Prostate gland (tissue), 2 donors: ENCODE data around the gene STX1A. TPM values are rescaled to one million over a fixed set of nuclear protein-coding genes. Genes with fewer than 3 reads are reported as not detected.

Source experiments
- DNase-seq: peaks from one replicate; pipeline ENCODE4 v3.0.0-alpha.2; 2019; ENCODE audit warnings: low spot score
- H3K27ac ChIP-seq, 2 donors: fragments of 200-600 bp; sonication (generic); 2 replicates each; pipeline ENCODE4 v1.5.1; 2017 to 2019
- H3K27me3 ChIP-seq: fragments of 200-600 bp; sonication (generic); replicated peaks from 2 replicates; pipeline ENCODE4 v1.5.1; 2019; ENCODE audit not compliant: insufficient read depth
- H3K36me3 ChIP-seq, 2 donors: fragments of 200-600 bp; sonication (generic); 1 replicate in 1 of 2; 2 replicates in 1 of 2; pipeline versions ENCODE4 v1.5.1 to v1.8.1; 2017 to 2019
- H3K4me1 ChIP-seq: fragments of 200-600 bp; sonication (generic); replicated peaks from 2 replicates; pipeline ENCODE4 v1.5.1; 2019
- H3K4me3 ChIP-seq, 2 donors: fragments of 200-600 bp; sonication (generic); 2 replicates each; pipeline ENCODE4 v1.5.1; 2017 to 2019
- H3K9me3 ChIP-seq: fragments of 200-600 bp; sonication (generic); 2 replicates; pipeline ENCODE4 v1.5.1; 2017
- POLR2A ChIP-seq: fragments of 450-650 bp; IDR thresholded peaks from one replicate; pipeline ENCODE4 v1.6.1; 2016; ENCODE audit warnings: antibody characterized with exemption, mild to moderate bottlenecking
- POLR2AphosphoS5 ChIP-seq: sonication (generic); formaldehyde crosslinking; IDR thresholded peaks from one replicate; pipeline ENCODE4 v1.6.1; 2017; ENCODE audit warnings: antibody characterized with exemption
- WGBS: methylation state at CpG from one replicate; pipeline ENCODE4 v1.1.5; 2018; 5-methylcytosine and 5-hydroxymethylcytosine counted together
- intact Hi-C: fragments of 100-400 bp; cut with DNase I; formaldehyde crosslinking; loops from one replicate; pipeline ENCODE4 v1.14.2; 2022
- total RNA-seq, 2 donors: library from RNA; depleted of rRNA; stranded (reverse); fragments of >200 nt; gene quantifications; one replicate each; pipeline ENCODE4 v1.1.0, GENCODE V29; 2016
- TF ChIP-seq, protein P1 (sequence below), 4 experiments: fragments of 200-600 bp in 2 of 4; fragments of 450-650 bp in 2 of 4; sonication (generic) in 2 of 4; IDR thresholded peaks; 1 replicate in 3 of 4; 2 replicates in 1 of 4; pipeline ENCODE4 v1.5.1; 2016 to 2019; ENCODE audit warnings: antibody characterized with exemption in 4 of 4, mild to moderate bottlenecking in 2 of 4, moderate library complexity in 2 of 4

Gene STX1A
- total RNA-seq, 2 donors from 2014 or later, result 6.8 to 15.3 TPM

DNA sequence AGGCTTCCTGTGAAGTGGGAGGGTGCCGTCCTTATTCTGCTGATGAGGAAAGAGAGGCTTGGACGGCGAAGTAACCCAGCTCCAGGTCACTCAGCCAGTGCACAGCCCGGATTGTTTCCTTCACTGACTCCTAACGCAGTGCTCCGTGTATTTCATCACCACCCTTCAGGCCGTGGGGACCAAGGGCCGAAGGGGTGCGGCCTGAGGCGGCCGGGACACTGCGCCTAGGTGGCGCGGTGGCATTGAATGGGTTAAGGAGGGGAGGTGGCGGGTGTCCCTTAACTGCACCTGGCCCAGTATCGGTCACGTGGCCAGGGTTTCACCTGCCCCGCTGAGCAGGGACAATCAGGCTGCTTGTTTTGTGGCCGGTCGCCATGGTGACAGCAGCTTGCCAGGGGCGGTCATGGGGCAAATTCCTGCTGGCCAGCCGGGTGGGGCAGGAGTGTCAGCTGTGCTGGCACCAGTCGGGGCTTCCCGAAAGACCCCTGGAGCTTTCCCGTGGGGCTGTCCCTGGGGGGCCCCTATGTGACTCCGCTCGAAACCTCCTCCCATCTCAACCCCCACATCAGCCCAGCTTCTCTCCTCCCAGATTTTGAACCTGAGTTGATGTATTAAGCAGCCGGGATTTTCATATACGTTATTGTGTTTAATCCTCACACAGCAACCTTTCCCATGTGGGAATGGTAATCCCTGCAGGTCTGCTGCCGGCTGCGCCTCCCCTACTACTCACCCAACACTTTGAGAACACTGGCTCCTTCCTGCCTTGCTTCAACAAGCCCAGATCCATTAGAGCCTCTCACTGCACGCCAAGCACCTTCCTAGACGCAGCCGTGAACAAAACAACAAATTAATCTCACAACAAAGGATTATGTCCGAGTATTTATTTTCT is 23.5 kb upstream of the STX1A start:
- no peak overlapping the region for H3K4me3 ChIP-seq
- H3K27me3 ChIP-seq, result no peaks in the 10 kb centered on the region
- no peaks in the 10 kb centered on the region for H3K36me3 ChIP-seq
- intact Hi-C loops, result loop anchor here (5.0 kb wide), 1 partner anchor 109 kb away; no protein-coding TSS in a partner anchor
- H3K9me3 ChIP-seq, result no peaks in the 10 kb centered on the region
- WGBS, result 23% methylated on average over 35 of the region's 35 CpGs
- TF ChIP-seq POLR2AphosphoS5 (peak; percentile 50), POLR2A (no peak)
- H3K27ac ChIP-seq, result peak overlapping the region; percentile 89 to 92
- DNase-seq, result peak; percentile 71
- peaks cover 14% of the 10 kb centered on the region for H3K4me1 ChIP-seq

DNA sequence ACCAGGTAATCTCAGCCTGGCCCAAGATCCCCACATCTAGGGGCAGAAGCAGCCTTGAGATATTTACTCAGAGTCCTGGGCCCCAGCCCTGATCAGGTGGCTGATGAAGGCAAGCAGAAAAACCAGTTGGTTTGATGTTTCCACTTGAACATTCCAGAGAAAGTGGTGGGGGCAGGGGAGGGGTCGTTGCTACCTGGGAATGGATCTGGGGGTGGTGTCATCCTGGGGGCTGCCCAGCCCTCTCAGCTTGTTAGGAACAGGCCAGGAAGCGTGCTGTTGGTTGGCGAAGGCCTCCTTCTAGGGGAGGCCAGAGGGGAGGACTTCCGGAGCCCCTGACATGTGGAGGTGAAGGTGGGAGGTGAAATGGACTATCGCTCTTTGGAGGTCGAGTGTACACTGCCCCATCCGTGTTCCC is 22.9 kb upstream of the STX1A start:
- TF ChIP-seq POLR2A (no peak), POLR2AphosphoS5 (peak; percentile 72)
- TF ChIP-seq, protein P1, sequence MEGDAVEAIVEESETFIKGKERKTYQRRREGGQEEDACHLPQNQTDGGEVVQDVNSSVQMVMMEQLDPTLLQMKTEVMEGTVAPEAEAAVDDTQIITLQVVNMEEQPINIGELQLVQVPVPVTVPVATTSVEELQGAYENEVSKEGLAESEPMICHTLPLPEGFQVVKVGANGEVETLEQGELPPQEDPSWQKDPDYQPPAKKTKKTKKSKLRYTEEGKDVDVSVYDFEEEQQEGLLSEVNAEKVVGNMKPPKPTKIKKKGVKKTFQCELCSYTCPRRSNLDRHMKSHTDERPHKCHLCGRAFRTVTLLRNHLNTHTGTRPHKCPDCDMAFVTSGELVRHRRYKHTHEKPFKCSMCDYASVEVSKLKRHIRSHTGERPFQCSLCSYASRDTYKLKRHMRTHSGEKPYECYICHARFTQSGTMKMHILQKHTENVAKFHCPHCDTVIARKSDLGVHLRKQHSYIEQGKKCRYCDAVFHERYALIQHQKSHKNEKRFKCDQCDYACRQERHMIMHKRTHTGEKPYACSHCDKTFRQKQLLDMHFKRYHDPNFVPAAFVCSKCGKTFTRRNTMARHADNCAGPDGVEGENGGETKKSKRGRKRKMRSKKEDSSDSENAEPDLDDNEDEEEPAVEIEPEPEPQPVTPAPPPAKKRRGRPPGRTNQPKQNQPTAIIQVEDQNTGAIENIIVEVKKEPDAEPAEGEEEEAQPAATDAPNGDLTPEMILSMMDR (IDR thresholded peaks at IDR 0.05), result peak in 1 of 4 experiments; percentile 12
- intact Hi-C loops, result loop anchor here (5.0 kb wide), 1 partner anchor 110 kb away; no protein-coding TSS in a partner anchor
- 67% methylated on average over 7 of the region's 7 CpGs for WGBS
- Histone ChIP-seq H3K4me1 (peaks cover 21% of the 10 kb centered on the region), H3K36me3 (no peaks in the 10 kb centered on the region), H3K4me3 (no peak overlapping the region), H3K27ac (peak overlapping the region; percentile 89 to 92), H3K27me3 (no peaks in the 10 kb centered on the region), H3K9me3 (no peaks in the 10 kb centered on the region)
- no peak for DNase-seq

DNA sequence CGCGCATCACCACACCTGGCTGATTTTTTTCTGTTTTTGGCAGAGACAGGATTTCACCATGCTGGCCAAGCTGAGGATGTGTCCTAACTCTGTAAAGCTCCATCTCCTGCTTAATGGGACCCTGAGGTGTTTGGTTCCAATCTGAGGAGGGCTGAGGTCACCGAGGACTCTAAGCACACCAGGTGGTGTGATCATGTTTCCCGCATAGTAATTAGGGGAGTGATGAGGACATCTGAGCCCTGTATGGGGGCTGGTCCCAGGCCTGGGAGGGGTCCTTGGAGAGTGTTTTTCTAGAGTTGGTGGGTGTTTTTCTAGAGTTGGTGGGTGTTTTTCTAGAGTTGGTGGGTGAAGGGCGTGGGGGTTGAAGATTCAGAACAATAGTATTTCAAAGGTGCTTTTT is 22.1 kb upstream of the STX1A start:
- intact Hi-C loops, result loop anchor here (5.0 kb wide), 1 partner anchor 111 kb away; no protein-coding TSS in a partner anchor
- Histone ChIP-seq H3K4me3 (no peak overlapping the region), H3K9me3 (no peaks in the 10 kb centered on the region), H3K27me3 (no peaks in the 10 kb centered on the region), H3K36me3 (no peaks in the 10 kb centered on the region), H3K4me1 (peaks cover 25% of the 10 kb centered on the region), H3K27ac (peak overlapping the region; percentile 89 to 92)
- no peak for DNase-seq
- TF ChIP-seq POLR2A (no peak), POLR2AphosphoS5 (no peak)
- TF ChIP-seq, protein P1 (IDR thresholded peaks at IDR 0.05), result no peak
- WGBS, result 93% methylated on average over 5 of the region's 5 CpGs

DNA sequence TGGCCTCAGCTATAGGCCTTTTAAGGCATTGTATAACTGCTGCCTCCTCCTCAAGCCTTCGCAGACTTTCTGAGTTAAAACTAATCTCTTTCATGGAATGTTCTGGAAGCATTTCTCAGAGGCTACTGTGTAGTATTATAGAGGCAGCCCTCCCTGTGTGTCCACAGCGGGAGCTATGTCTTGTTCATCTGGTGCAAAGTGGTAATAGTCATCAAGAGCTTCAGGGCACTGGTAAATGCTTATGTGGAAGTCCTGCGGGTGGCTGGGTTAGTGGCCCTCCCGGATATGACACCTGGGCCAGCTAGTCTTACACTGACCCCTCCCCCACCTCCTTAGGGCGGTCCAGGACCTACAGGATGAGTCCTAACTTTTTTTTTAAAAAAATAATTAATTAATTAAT is 21.3 kb upstream of the STX1A start:
- H3K4me1 ChIP-seq, result peaks cover 25% of the 10 kb centered on the region
- H3K4me3 ChIP-seq, result no peak overlapping the region
- H3K9me3 ChIP-seq, result no peaks in the 10 kb centered on the region
- DNase-seq, result no peak
- H3K27ac ChIP-seq, result peak overlapping the region; percentile 94 to 98
- H3K27me3 ChIP-seq, result no peaks in the 10 kb centered on the region
- 83% methylated on average over 5 of the region's 5 CpGs for WGBS
- TF ChIP-seq POLR2A (no peak), POLR2AphosphoS5 (no peak)
- TF ChIP-seq, protein P1 (IDR thresholded peaks at IDR 0.05), result no peak
- H3K36me3 ChIP-seq, result no peaks in the 10 kb centered on the region
- intact Hi-C loops, result loop anchor here (5.0 kb wide), 1 partner anchor 112 kb away; no protein-coding TSS in a partner anchor

DNA sequence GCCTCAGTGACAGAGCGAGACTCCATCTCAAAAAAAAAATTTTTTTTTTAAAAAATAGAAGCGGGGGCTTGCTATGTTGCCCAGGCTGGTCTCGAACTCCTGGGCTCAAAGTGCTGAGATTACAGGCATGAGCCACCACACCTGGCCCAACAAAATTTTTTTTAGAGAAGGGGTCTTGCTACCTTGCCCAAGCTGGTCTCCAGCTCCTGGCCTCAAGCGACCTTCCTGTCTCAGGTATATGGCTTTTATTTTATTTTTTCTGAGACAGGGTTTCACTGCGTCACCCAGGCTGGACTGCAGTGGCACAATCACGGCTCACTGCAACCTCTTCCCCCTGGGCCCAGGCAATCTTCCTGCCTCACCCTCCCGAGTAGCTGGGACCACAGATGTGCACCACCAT is 20.7 kb upstream of the STX1A start:
- WGBS, result 90% methylated on average over 7 of the region's 7 CpGs
- Histone ChIP-seq H3K27ac (peak overlapping the region; percentile 94 to 98), H3K27me3 (no peaks in the 10 kb centered on the region), H3K4me1 (peaks cover 25% of the 10 kb centered on the region), H3K36me3 (no peaks in the 10 kb centered on the region), H3K9me3 (no peaks in the 10 kb centered on the region), H3K4me3 (no peak overlapping the region)
- intact Hi-C loops, result loop anchor here (5.0 kb wide), 1 partner anchor 112 kb away; no protein-coding TSS in a partner anchor
- TF ChIP-seq, protein P1 (IDR thresholded peaks at IDR 0.05), result no peak
- no peak for TF ChIP-seq POLR2AphosphoS5
- TF ChIP-seq POLR2A, result no peak
- no peak for DNase-seq
